ENCODE results near the gene CEMIP. TPM values are rescaled to one million over a fixed set of nuclear protein-coding genes. Genes with fewer than 3 reads are reported as not detected.

The CEMIP gene
- total and polyA plus RNA-seq, 8 donors: 12.4 to 31.8 (median 27.4) TPM

- no peak for DNase-seq
- Histone ChIP-seq H3K9me3 (no peaks in the 10 kb centered on the region), H3K27me3 (no peaks in the 10 kb centered on the region), H3K4me1 (no peaks in the 10 kb centered on the region), H3K4me3 (no peak overlapping the region), H3K36me3 (no peaks in the 10 kb centered on the region), H3K27ac (no peak overlapping the region)
- TF ChIP-seq, protein P1, sequence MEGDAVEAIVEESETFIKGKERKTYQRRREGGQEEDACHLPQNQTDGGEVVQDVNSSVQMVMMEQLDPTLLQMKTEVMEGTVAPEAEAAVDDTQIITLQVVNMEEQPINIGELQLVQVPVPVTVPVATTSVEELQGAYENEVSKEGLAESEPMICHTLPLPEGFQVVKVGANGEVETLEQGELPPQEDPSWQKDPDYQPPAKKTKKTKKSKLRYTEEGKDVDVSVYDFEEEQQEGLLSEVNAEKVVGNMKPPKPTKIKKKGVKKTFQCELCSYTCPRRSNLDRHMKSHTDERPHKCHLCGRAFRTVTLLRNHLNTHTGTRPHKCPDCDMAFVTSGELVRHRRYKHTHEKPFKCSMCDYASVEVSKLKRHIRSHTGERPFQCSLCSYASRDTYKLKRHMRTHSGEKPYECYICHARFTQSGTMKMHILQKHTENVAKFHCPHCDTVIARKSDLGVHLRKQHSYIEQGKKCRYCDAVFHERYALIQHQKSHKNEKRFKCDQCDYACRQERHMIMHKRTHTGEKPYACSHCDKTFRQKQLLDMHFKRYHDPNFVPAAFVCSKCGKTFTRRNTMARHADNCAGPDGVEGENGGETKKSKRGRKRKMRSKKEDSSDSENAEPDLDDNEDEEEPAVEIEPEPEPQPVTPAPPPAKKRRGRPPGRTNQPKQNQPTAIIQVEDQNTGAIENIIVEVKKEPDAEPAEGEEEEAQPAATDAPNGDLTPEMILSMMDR (IDR thresholded peaks at IDR 0.05): no peak
- intact Hi-C loops (cut with DNase I): no loop called here
- ATAC-seq: no peak
Observed at GRCh38 chr15:80830677-80831076, 51.5 kb downstream of the CEMIP start.

DNA sequence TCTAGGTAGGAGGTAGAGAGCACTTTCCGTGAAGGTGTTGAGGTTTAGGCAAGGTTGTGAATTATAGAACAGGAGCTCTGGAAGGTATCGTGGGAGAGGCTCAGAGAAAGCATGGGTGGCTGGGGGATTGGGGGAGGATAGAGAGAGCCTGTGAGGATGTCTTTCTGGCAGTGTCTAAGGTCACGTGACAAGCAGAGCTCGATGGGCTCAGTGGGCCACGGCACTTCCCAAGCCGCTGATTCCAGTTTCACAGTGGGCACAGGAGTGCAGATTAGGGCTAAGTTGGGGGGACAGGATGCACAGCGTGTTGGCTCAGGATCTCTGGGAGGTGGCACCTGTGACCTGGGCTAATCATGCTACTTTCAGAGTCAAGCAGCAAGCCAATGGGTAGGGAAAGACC is 52.0 kb downstream of the CEMIP start:
- Histone ChIP-seq H3K36me3 (no peaks in the 10 kb centered on the region), H3K27ac (no peak overlapping the region), H3K4me3 (no peak overlapping the region), H3K4me1 (no peaks in the 10 kb centered on the region), H3K27me3 (no peaks in the 10 kb centered on the region), H3K9me3 (no peaks in the 10 kb centered on the region)
- intact Hi-C loops (cut with DNase I): no loop called here
- DNase-seq: no peak
- no peak for ATAC-seq
- TF ChIP-seq, protein P1 (IDR thresholded peaks at IDR 0.05): no peak

GRCh38 chr15:80831606-80832224 is 52.5 kb downstream of the CEMIP start:
- Histone ChIP-seq H3K9me3 (no peaks in the 10 kb centered on the region), H3K4me1 (no peaks in the 10 kb centered on the region), H3K27me3 (no peaks in the 10 kb centered on the region), H3K27ac (no peak overlapping the region), H3K4me3 (no peak overlapping the region), H3K36me3 (no peaks in the 10 kb centered on the region)
- DNase-seq (no peak), ATAC-seq (no peak)
- TF ChIP-seq, protein P1 (IDR thresholded peaks at IDR 0.05): no peak
- intact Hi-C loops (cut with DNase I): no loop called here

- DNase-seq (no peak), ATAC-seq (no peak)
- intact Hi-C loops (cut with DNase I): no loop called here
- Histone ChIP-seq H3K4me1 (no peaks in the 10 kb centered on the region), H3K27ac (no peak overlapping the region), H3K9me3 (no peaks in the 10 kb centered on the region), H3K4me3 (no peak overlapping the region), H3K36me3 (no peaks in the 10 kb centered on the region), H3K27me3 (no peaks in the 10 kb centered on the region)
- TF ChIP-seq, protein P1 (IDR thresholded peaks at IDR 0.05): no peak
Observed at GRCh38 chr15:80832686-80833085, 53.5 kb downstream of the CEMIP start.

- Histone ChIP-seq H3K27ac (no peak overlapping the region), H3K36me3 (no peaks in the 10 kb centered on the region), H3K9me3 (no peaks in the 10 kb centered on the region), H3K4me3 (no peak overlapping the region), H3K27me3 (no peaks in the 10 kb centered on the region), H3K4me1 (no peaks in the 10 kb centered on the region)
- ATAC-seq: no peak
- TF ChIP-seq, protein P1 (IDR thresholded peaks at IDR 0.05): no peak
- intact Hi-C loops (cut with DNase I): no loop called here
- no peak for DNase-seq
Observed at GRCh38 chr15:80834402-80834801, 55.2 kb downstream of the CEMIP start.

Measured in left lung (tissue), 10 donors.